Endothelial cell of umbilical vein (primary cell): ENCODE results near the gene GLYATL1B. TPM values are rescaled to one million over a fixed set of nuclear protein-coding genes. Genes with fewer than 3 reads are reported as not detected.
A peak's percentile ranks its signal among the peaks of the same experiment; 100 is the strongest.

Source experiments
- BruUV-seq: library from RNA; stranded (reverse); fragments of 400-500 nt; replicated peaks from 2 replicates; lab custom pipeline; 2021; lab: Mats Ljungman, UMichigan
- CTCF ChIA-PET: fragments of 300-600, 350-600 bp; sonication (Branson Sonifier 250); formaldehyde crosslinking; loops from one replicate; lab custom pipeline; 2021; ENCODE audit warnings: antibody characterized with exemption, inconsistent platforms; lab: Charles Lee
- POLR2A ChIA-PET: fragments of 300-600, 350-600 bp; sonication (Branson Sonifier 250); formaldehyde crosslinking; loops from one replicate; lab custom pipeline; 2021; ENCODE audit warnings: antibody characterized with exemption, inconsistent platforms; lab: Charles Lee
- DNase-seq: peaks from one replicate; pipeline ENCODE4 v3.0.0-alpha.2; 2011; ENCODE audit warnings: low read depth, low spot score
- FAIRE-seq: peaks from 2 replicates; lab custom pipeline; 2011; peaks lifted over from hg19 to GRCh38; lab: Jason Lieb, UNC
- H2AFZ ChIP-seq: 2 replicates; pipeline ENCODE4 v1.6.0; 2012; ENCODE audit warnings: low read depth, low read length, control low read depth, inconsistent platforms
- H3K27ac ChIP-seq: 2 replicates; pipeline ENCODE4 v1.5.1; 2011; ENCODE audit warnings: low read depth, mild to moderate bottlenecking, control low read depth, low read length, moderate library complexity; ENCODE audit not compliant: insufficient read depth
- H3K27me3 ChIP-seq, 2 experiments: 2 replicates each; pipeline versions ENCODE4 v1.6.0 to v1.6.1; 2011; ENCODE audit warnings: low read length in 2 of 2, mixed read lengths in 1 of 2; ENCODE audit not compliant: control insufficient read depth in 2 of 2, insufficient read depth in 2 of 2
- H3K36me3 ChIP-seq, 2 experiments: 2 replicates in 1 of 2; 3 replicates in 1 of 2; pipeline ENCODE4 v1.5.1; 2011; ENCODE audit warnings: low read length in 2 of 2, mild to moderate bottlenecking in 1 of 2, moderate library complexity in 1 of 2; ENCODE audit not compliant: control insufficient read depth in 2 of 2, insufficient read depth in 2 of 2; ENCODE audit errors: extremely low read depth in 1 of 2
- H3K4me1 ChIP-seq: 3 replicates; pipeline ENCODE4 v1.5.1; 2011; ENCODE audit warnings: mild to moderate bottlenecking, low read length; ENCODE audit not compliant: control insufficient read depth, insufficient read depth; ENCODE audit errors: extremely low read depth
- H3K4me2 ChIP-seq: 2 replicates; pipeline ENCODE4 v1.6.1; 2011; ENCODE audit warnings: low read length, control low read depth, mixed read lengths; ENCODE audit not compliant: insufficient read depth
- H3K4me3 ChIP-seq, 3 experiments: fragments of 200-600 bp in 1 of 3; sonication (generic), shearing (Covaris generic) in 1 of 3; replicated peaks in 1 of 3; 2 replicates each; pipeline ENCODE4 v1.5.1; 2011 to 2016; ENCODE audit warnings: control low read depth in 3 of 3, low read length in 3 of 3, mild to moderate bottlenecking in 2 of 3, inconsistent platforms in 1 of 3, low read depth in 1 of 3, moderate library complexity in 1 of 3; ENCODE audit not compliant: insufficient read depth in 1 of 3
- H3K79me2 ChIP-seq: 2 replicates; pipeline ENCODE4 v1.6.0; 2012; ENCODE audit warnings: low read length, inconsistent platforms; ENCODE audit not compliant: control insufficient read depth, insufficient read depth
- H3K9ac ChIP-seq: replicated peaks from 2 replicates; pipeline ENCODE3; 2011; ENCODE audit warnings: low read length, control low read depth; ENCODE audit not compliant: insufficient read depth; ENCODE audit errors: extremely low read depth
- H3K9me1 ChIP-seq: replicated peaks from 3 replicates; pipeline ENCODE4 v1.6.0; 2011; ENCODE audit warnings: mild to moderate bottlenecking, low read length; ENCODE audit not compliant: control insufficient read depth, insufficient read depth; ENCODE audit errors: extremely low read depth
- H3K9me3 ChIP-seq: replicated peaks from 2 replicates; pipeline ENCODE4 v1.5.1; 2012; ENCODE audit warnings: low read length, inconsistent platforms; ENCODE audit not compliant: control insufficient read depth, insufficient read depth
- H4K20me1 ChIP-seq: replicated peaks from 2 replicates; pipeline ENCODE3; 2011; ENCODE audit warnings: mild to moderate bottlenecking, low read length; ENCODE audit not compliant: control insufficient read depth, insufficient read depth; ENCODE audit errors: extremely low read depth
- EZH2 ChIP-seq: IDR thresholded peaks from 2 replicates; pipeline ENCODE4 v1.6.1; 2012; ENCODE audit warnings: borderline replicate concordance, low read depth, mild to moderate bottlenecking, moderate library complexity, low read length, inconsistent platforms; ENCODE audit not compliant: severe bottlenecking
- FOS ChIP-seq: IDR thresholded peaks from 2 replicates; pipeline ENCODE4 v1.6.1; 2011; ENCODE audit warnings: mild to moderate bottlenecking, low read length, moderate library complexity, borderline replicate concordance; ENCODE audit not compliant: insufficient read depth
- GATA2 ChIP-seq: IDR thresholded peaks from 2 replicates; pipeline ENCODE4 v1.7.0; 2011; ENCODE audit warnings: low read depth, mild to moderate bottlenecking, moderate library complexity, mixed read lengths, low read length; ENCODE audit not compliant: insufficient read length, insufficient read depth
- JUN ChIP-seq: IDR thresholded peaks from 2 replicates; pipeline ENCODE4 v1.6.1; 2011; ENCODE audit warnings: borderline replicate concordance, low read depth; ENCODE audit not compliant: insufficient read length, insufficient read depth
- MAX ChIP-seq: IDR thresholded peaks from 2 replicates; pipeline ENCODE4 v1.6.1; 2011; ENCODE audit not compliant: insufficient read depth, insufficient read length
- MYC ChIP-seq: IDR thresholded peaks from one replicate; pipeline ENCODE4 v1.6.1; 2011; ENCODE audit warnings: mild to moderate bottlenecking, low read depth, low read length
- POLR2A ChIP-seq: IDR thresholded peaks from 2 replicates; pipeline ENCODE4 v1.6.1; 2012; ENCODE audit warnings: low read depth, mild to moderate bottlenecking, control low read depth, low read length
- POLR2AphosphoS5 ChIP-seq: IDR thresholded peaks from 2 replicates; pipeline ENCODE4 v1.6.1; 2012; ENCODE audit warnings: low read depth, mild to moderate bottlenecking, control low read depth, low read length, moderate library complexity; ENCODE audit not compliant: insufficient read depth
- dilution Hi-C: fragments of 300-500 bp; cut with MboI; formaldehyde crosslinking; loops from one replicate; pipeline ENCODE4 v1.15.0; 2019; ENCODE audit warnings: low sequenced_read_pairs; ENCODE audit not compliant: extremely low pct_ligation_motif_present
- intact Hi-C: fragments of 100-400 bp; cut with micrococcal nuclease; formaldehyde crosslinking; loops from one replicate; pipeline ENCODE4 v1.10.0; 2022
- polyA plus RNA-seq, 4 experiments: library from polyadenylated mRNA; depleted of rRNA in 3 of 4; stranded (reverse) in 3 of 4; unstranded in 1 of 4; fragments of >200 nt; gene quantifications; 2 replicates each; pipeline versions ENCODE4 v1.2.1 to v1.2.3, GENCODE V29; 2011 to 2012; ENCODE audit warnings: missing spikeins in 1 of 4
- total RNA-seq: library from RNA; stranded (reverse); gene quantifications from 2 replicates; pipeline ENCODE4 v1.2.3, GENCODE V29; 2021
- TF ChIP-seq, protein P1 (sequence below), 2 donors: IDR thresholded peaks; 1 replicate in 1 of 2; 2 replicates in 1 of 2; pipeline ENCODE4 v1.5.1; 2011; ENCODE audit warnings: low read length in 2 of 2, mild to moderate bottlenecking in 2 of 2, moderate library complexity in 2 of 2, control low read depth in 1 of 2, inconsistent platforms in 1 of 2, low read depth in 1 of 2; ENCODE audit not compliant: insufficient read depth in 1 of 2; ENCODE audit errors: extremely low read depth in 1 of 2

GLYATL1B gene
- total and polyA plus RNA-seq, 2 donors (not counting 3 experiments of a cell fraction or from before 2014, with no cell fraction given) = not detected

DNA sequence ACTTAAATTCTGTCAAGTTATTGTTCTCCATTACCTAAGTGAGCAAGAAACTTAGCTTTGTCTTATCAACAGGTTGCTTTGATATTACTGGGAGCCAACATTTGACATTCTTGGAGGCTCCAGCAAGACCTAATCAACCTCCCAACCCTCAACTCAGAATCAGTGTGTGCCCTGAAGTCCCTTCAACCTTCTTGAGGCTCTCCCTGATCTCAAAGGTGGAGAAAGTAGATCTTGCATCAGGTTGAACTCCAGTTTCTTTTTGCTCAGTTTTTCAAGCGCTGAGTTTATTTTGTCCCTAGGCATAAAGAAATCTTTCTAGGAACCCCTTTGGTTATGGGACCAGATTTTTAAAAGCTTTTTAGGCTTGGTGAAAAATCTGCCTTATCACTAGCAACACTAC is 58.0 kb downstream of the GLYATL1B start:
- Histone ChIP-seq H4K20me1 (no peaks in the 10 kb centered on the region), H3K4me1 (peaks cover 32% of the 10 kb centered on the region), H3K4me3 (peak overlapping the region; percentile 66 to 90 (median 81)), H3K27me3 (no peaks in the 10 kb centered on the region), H3K9me3 (no peaks in the 10 kb centered on the region), H3K9ac (peak overlapping the region; percentile 69), H3K9me1 (no peaks in the 10 kb centered on the region), H2AFZ (peak overlapping the region; percentile 88), H3K27ac (peak overlapping the region; percentile 38), H3K36me3 (peaks cover 0 to 2% of the 10 kb centered on the region in 2 experiments), H3K79me2 (peaks cover 22% of the 10 kb centered on the region), H3K4me2 (peak overlapping the region; percentile 90)
- no TSS peak for BruUV-seq
- no peak for TF ChIP-seq MYC
- TF ChIP-seq GATA2 = no peak
- TF ChIP-seq FOS = no peak
- TF ChIP-seq POLR2AphosphoS5 = no peak
- TF ChIP-seq MAX = no peak
- TF ChIP-seq POLR2A = no peak
- TF ChIP-seq, protein P1, sequence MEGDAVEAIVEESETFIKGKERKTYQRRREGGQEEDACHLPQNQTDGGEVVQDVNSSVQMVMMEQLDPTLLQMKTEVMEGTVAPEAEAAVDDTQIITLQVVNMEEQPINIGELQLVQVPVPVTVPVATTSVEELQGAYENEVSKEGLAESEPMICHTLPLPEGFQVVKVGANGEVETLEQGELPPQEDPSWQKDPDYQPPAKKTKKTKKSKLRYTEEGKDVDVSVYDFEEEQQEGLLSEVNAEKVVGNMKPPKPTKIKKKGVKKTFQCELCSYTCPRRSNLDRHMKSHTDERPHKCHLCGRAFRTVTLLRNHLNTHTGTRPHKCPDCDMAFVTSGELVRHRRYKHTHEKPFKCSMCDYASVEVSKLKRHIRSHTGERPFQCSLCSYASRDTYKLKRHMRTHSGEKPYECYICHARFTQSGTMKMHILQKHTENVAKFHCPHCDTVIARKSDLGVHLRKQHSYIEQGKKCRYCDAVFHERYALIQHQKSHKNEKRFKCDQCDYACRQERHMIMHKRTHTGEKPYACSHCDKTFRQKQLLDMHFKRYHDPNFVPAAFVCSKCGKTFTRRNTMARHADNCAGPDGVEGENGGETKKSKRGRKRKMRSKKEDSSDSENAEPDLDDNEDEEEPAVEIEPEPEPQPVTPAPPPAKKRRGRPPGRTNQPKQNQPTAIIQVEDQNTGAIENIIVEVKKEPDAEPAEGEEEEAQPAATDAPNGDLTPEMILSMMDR (IDR thresholded peaks at IDR 0.05; ENCODE audit: extremely low read depth in 1 of 2, insufficient read depth in 1 of 2, low read depth in 1 of 2, low read length in 2 of 2) = no peak
- no peak for TF ChIP-seq EZH2
- no peak for TF ChIP-seq JUN
- intact Hi-C loops (loop anchor here (5.0 kb wide), 2 partner anchors 413 to 1367 kb away; no protein-coding TSS in a partner anchor), dilution Hi-C loops (no loop called here)
- ChIA-PET CTCF (interaction anchor here (0.6 to 6.0 kb wide), 7 partner anchors 8 to 86 kb away, joined by 3 to 91 read pairs (median 15); partner anchors contain the start of genes DTX4 and FAM111B), POLR2A (no interaction called here)
- peak; percentile 42 for DNase-seq
- FAIRE-seq = peak; percentile 61

Other genes with a start within 250 kb of the GLYATL1B start
- not detected in 2 replicates for gene GLYATL2, start 241.6 kb upstream of the GLYATL1B start, total RNA-seq
- gene GLYATL2, start 241.6 kb upstream of the GLYATL1B start, polyA plus RNA-seq = not detected in 2 replicates
- gene GLYATL1, start 146.8 kb upstream of the GLYATL1B start, total RNA-seq = not detected in 2 replicates
- not detected in 2 replicates for gene GLYATL1, start 146.8 kb upstream of the GLYATL1B start, polyA plus RNA-seq
- 17.4 and 21.9 TPM in 2 replicates for gene FAM111B, start 20.9 kb downstream of the GLYATL1B start, total RNA-seq
- 2.0 and 2.7 TPM in 2 replicates for gene FAM111B, start 20.9 kb downstream of the GLYATL1B start, polyA plus RNA-seq
- gene FAM111A, start 56.5 kb downstream of the GLYATL1B start, total RNA-seq = 53.0 and 57.4 TPM in 2 replicates
- 13.6 and 20.1 TPM in 2 replicates for gene FAM111A, start 56.5 kb downstream of the GLYATL1B start, polyA plus RNA-seq
- gene DTX4, start 85.8 kb downstream of the GLYATL1B start, total RNA-seq = 0.51 and 0.91 TPM in 2 replicates
- gene DTX4, start 85.8 kb downstream of the GLYATL1B start, polyA plus RNA-seq = 0.06 and 0.08 TPM in 2 replicates
- not detected in 2 replicates for gene MPEG1, start 126.6 kb downstream of the GLYATL1B start, total RNA-seq
- not detected in 2 replicates for gene MPEG1, start 126.6 kb downstream of the GLYATL1B start, polyA plus RNA-seq